ENCODE results near the gene SHISA4. TPM values are rescaled to one million over a fixed set of nuclear protein-coding genes. Genes with fewer than 3 reads are reported as not detected.

SHISA4 gene
- total RNA-seq, 3 donors from 2014 or later (not counting 1 experiment from before 2014, with no cell fraction given): 0.54 to 2.0 TPM; not detected in 1

- no peak for DNase-seq
- Mint-ChIP-seq H3K36me3 (no peaks in the 10 kb centered on the region), H3K27ac (no peak overlapping the region), H3K27me3 (ENCODE audit: low read depth in 2 of 2) (peaks cover 23 to 36% of the 10 kb centered on the region in 2 donors), H3K4me1 (peaks cover 0 to 14% of the 10 kb centered on the region in 2 donors), H3K9me3 (no peaks in the 10 kb centered on the region), H3K4me3 (no peak overlapping the region)
- Histone ChIP-seq H3K36me3 (ENCODE audit: control insufficient read depth, insufficient read depth, low read length) (no peaks in the 10 kb centered on the region), H3K4me1 (ENCODE audit: control insufficient read depth, insufficient read depth, low read length) (peaks cover 6% of the 10 kb centered on the region), H3K27ac (ENCODE audit: low read length) (no peak overlapping the region), H3K9me3 (ENCODE audit: control insufficient read depth, insufficient read depth, low read length) (no peaks in the 10 kb centered on the region), H3K4me3 (ENCODE audit: low read length) (no peak overlapping the region), H3K27me3 (ENCODE audit: control insufficient read depth, insufficient read depth, low read length) (peaks cover 16% of the 10 kb centered on the region)
- intact Hi-C loops (cut with micrococcal nuclease): no loop called here
- ATAC-seq: no peak
- WGBS (ENCODE audit: insufficient coverage): 85% methylated on average over 16 of the region's 18 CpGs
- TF ChIP-seq, protein P1, sequence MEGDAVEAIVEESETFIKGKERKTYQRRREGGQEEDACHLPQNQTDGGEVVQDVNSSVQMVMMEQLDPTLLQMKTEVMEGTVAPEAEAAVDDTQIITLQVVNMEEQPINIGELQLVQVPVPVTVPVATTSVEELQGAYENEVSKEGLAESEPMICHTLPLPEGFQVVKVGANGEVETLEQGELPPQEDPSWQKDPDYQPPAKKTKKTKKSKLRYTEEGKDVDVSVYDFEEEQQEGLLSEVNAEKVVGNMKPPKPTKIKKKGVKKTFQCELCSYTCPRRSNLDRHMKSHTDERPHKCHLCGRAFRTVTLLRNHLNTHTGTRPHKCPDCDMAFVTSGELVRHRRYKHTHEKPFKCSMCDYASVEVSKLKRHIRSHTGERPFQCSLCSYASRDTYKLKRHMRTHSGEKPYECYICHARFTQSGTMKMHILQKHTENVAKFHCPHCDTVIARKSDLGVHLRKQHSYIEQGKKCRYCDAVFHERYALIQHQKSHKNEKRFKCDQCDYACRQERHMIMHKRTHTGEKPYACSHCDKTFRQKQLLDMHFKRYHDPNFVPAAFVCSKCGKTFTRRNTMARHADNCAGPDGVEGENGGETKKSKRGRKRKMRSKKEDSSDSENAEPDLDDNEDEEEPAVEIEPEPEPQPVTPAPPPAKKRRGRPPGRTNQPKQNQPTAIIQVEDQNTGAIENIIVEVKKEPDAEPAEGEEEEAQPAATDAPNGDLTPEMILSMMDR (IDR thresholded peaks at IDR 0.05): no peak
These were observed 52.9 kb downstream of the SHISA4 start for GRCh38 chr1:201941420-201942128.

GRCh38 chr1:201942129-201942495 is 53.4 kb downstream of the SHISA4 start:
- Mint-ChIP-seq H3K27ac (no peak overlapping the region), H3K36me3 (no peaks in the 10 kb centered on the region), H3K4me1 (peaks cover 0 to 17% of the 10 kb centered on the region in 2 donors), H3K4me3 (no peak overlapping the region), H3K9me3 (no peaks in the 10 kb centered on the region), H3K27me3 (ENCODE audit: low read depth in 2 of 2) (peaks cover 29 to 40% of the 10 kb centered on the region in 2 donors)
- TF ChIP-seq, protein P1 (IDR thresholded peaks at IDR 0.05): no peak
- Histone ChIP-seq H3K36me3 (ENCODE audit: control insufficient read depth, insufficient read depth, low read length) (no peaks in the 10 kb centered on the region), H3K4me3 (ENCODE audit: low read length) (no peak overlapping the region), H3K9me3 (ENCODE audit: control insufficient read depth, insufficient read depth, low read length) (no peaks in the 10 kb centered on the region), H3K27me3 (ENCODE audit: control insufficient read depth, insufficient read depth, low read length) (peaks cover 19% of the 10 kb centered on the region), H3K27ac (ENCODE audit: low read length) (no peak overlapping the region), H3K4me1 (ENCODE audit: control insufficient read depth, insufficient read depth, low read length) (peaks cover 8% of the 10 kb centered on the region)
- DNase-seq: no peak
- no peak for ATAC-seq
- 88% methylated on average over 1 of the region's 1 CpG for WGBS (ENCODE audit: insufficient coverage)
- intact Hi-C loops (cut with micrococcal nuclease): no loop called here

Other genes starting within 250 kb of the SHISA4 start
- 10 to 100 TPM; 27.0 to 35.5 (median 34.6) TPM for gene IPO9, start 59.7 kb upstream of the SHISA4 start, total RNA-seq
- gene LMOD1, start 57.6 kb downstream of the SHISA4 start, total RNA-seq: not detected
- 10 to 100 TPM; 48.7 to 53.9 (median 51.8) TPM for gene TIMM17A, start 66.6 kb downstream of the SHISA4 start, total RNA-seq
- 10 to 100 TPM; 46.1 to 50.2 (median 47.9) TPM for gene RNPEP, start 93.8 kb downstream of the SHISA4 start, total RNA-seq
- gene ELF3, start 121.7 kb downstream of the SHISA4 start, total RNA-seq: 1 to 10 TPM; 1.0 to 3.0 (median 2.0) TPM
- not detected for gene GPR37L1, start 234.0 kb downstream of the SHISA4 start, total RNA-seq

Data from natural killer cell (primary cell).